Diencephalon (tissue), 1 donor: Measurements from ENCODE around the gene SLC11A1. TPM values are rescaled to one million over a fixed set of nuclear protein-coding genes. Genes with fewer than 3 reads are reported as not detected.

ENCODE experiments used
- small RNA-seq: library from RNA; depleted of rRNA; stranded (forward); fragments of <200 nt; gene quantifications from one replicate; pipeline ENCODE3, GENCODE V24; 2014
- total RNA-seq: library from RNA; depleted of rRNA; stranded (reverse); fragments of >200 nt; gene quantifications from one replicate; pipeline ENCODE4 v1.2.3, GENCODE V29; 2014

Gene SLC11A1
- total RNA-seq, result 3.5 TPM

GRCh38 chr2:218381916-218382366 lies at the start of gene SLC11A1:
TSS of gene SLC11A1 (plus strand) at chr2:218382273. CDS start at chr2:218382369, 96 bp downstream.

GRCh38 chr2:218399391-218400166 lies 17.5 kb downstream of the SLC11A1 start, which contains the start of gene CTDSP1:
TSS of gene CTDSP1 (plus strand) at chr2:218399868. CDS start at chr2:218400091, 223 bp downstream.

GRCh38 chr2:218418717-218419458 lies 36.8 kb downstream of the SLC11A1 start, which contains the start of gene VIL1:
TSS of gene VIL1 (plus strand) at chr2:218419123. CDS start at chr2:218423779, 4,656 bp downstream.

Small RNAs within 50 kb of the gene (small RNA-seq; reads per million reads assigned to genes)
- gene MIR26B (990 reads per million, percentile 99 among the genes with 10 or more reads in this experiment), gene MIR6810 (not detected)

Other genes with a start within 250 kb of the SLC11A1 start
- gene CXCR1, start 215.3 kb upstream of the SLC11A1 start, total RNA-seq, result not detected
- gene ARPC2, start 165.1 kb upstream of the SLC11A1 start, total RNA-seq, result 164 TPM
- gene GPBAR1, start 121.3 kb upstream of the SLC11A1 start, total RNA-seq, result not detected
- 95.5 TPM for gene AAMP, start 112.1 kb upstream of the SLC11A1 start, total RNA-seq
- gene PNKD, start 111.8 kb upstream of the SLC11A1 start, total RNA-seq, result 20.3 TPM
- 15.7 TPM for gene TMBIM1, start 89.8 kb upstream of the SLC11A1 start, total RNA-seq
- 3.0 TPM for gene CATIP, start 25.4 kb upstream of the SLC11A1 start, total RNA-seq
- 18.7 TPM for gene CTDSP1, start 17.6 kb downstream of the SLC11A1 start, total RNA-seq
- not detected for gene VIL1, start 36.9 kb downstream of the SLC11A1 start, total RNA-seq
- gene USP37, start 186.1 kb downstream of the SLC11A1 start, total RNA-seq, result 31.6 TPM
- gene CNOT9, start 186.6 kb downstream of the SLC11A1 start, total RNA-seq, result 39.4 TPM
- gene PLCD4, start 225.6 kb downstream of the SLC11A1 start, total RNA-seq, result 1.4 TPM